HG03064 (cell line): ENCODE data around the gene LRFN2.

Experiments used
- ATAC-seq: cut with Tn5 transposase; IDR thresholded peaks from one replicate; pipeline ENCODE4 v1.9.1; 2021; ENCODE audit warnings: low read depth; ENCODE audit not compliant: unreplicated experiment

LRFN2 gene

GRCh38 chr6:40520678-40521077 lies 66.5 kb downstream of the LRFN2 start:
- ATAC-seq = no peak

GRCh38 chr6:40520084-40520483 lies 67.1 kb downstream of the LRFN2 start:
- no peak for ATAC-seq

GRCh38 chr6:40517654-40518053 lies 69.5 kb downstream of the LRFN2 start:
- ATAC-seq = no peak

GRCh38 chr6:40516429-40516828 lies 70.7 kb downstream of the LRFN2 start:
- ATAC-seq = no peak

- no peak for ATAC-seq
Observed at GRCh38 chr6:40512340-40512739, 74.8 kb downstream of the LRFN2 start.

GRCh38 chr6:40511884-40512283 lies 75.3 kb downstream of the LRFN2 start:
- ATAC-seq = no peak

GRCh38 chr6:40510442-40510841 lies 76.7 kb downstream of the LRFN2 start:
- ATAC-seq = no peak

GRCh38 chr6:40509716-40510260 lies 77.4 kb downstream of the LRFN2 start:
- no peak for ATAC-seq

- no peak for ATAC-seq
Observed at GRCh38 chr6:40509086-40509485, 78.1 kb downstream of the LRFN2 start.

- no peak for ATAC-seq
Observed at GRCh38 chr6:40506954-40507353, 80.2 kb downstream of the LRFN2 start.

GRCh38 chr6:40505191-40505810 lies 81.9 kb downstream of the LRFN2 start:
- ATAC-seq = no peak

GRCh38 chr6:40504274-40504673 lies 82.9 kb downstream of the LRFN2 start:
- ATAC-seq = no peak

- no peak for ATAC-seq
Observed at GRCh38 chr6:40500227-40500626, 86.9 kb downstream of the LRFN2 start.

- no peak for ATAC-seq
Observed at GRCh38 chr6:40499215-40499614, 87.9 kb downstream of the LRFN2 start.

- ATAC-seq = no peak
Observed at GRCh38 chr6:40498148-40498547, 89.0 kb downstream of the LRFN2 start.

GRCh38 chr6:40492187-40492586 lies 95.0 kb downstream of the LRFN2 start:
- no peak for ATAC-seq

- ATAC-seq = no peak
Observed at GRCh38 chr6:40490508-40490907, 96.7 kb downstream of the LRFN2 start.

GRCh38 chr6:40489798-40490197 lies 97.4 kb downstream of the LRFN2 start:
- no peak for ATAC-seq

- ATAC-seq = no peak
Observed at GRCh38 chr6:40486576-40486975, 100.6 kb downstream of the LRFN2 start.

- no peak for ATAC-seq
Observed at GRCh38 chr6:40485795-40486194, 101.4 kb downstream of the LRFN2 start.

GRCh38 chr6:40485300-40485699 lies 101.9 kb downstream of the LRFN2 start:
- no peak for ATAC-seq

- no peak for ATAC-seq
Observed at GRCh38 chr6:40484066-40484465, 103.1 kb downstream of the LRFN2 start.

- no peak for ATAC-seq
Observed at GRCh38 chr6:40482532-40482931, 104.6 kb downstream of the LRFN2 start.
